ENCODE measurements around the gene EXOSC1.
"Not testable (repeated sequence)": the region's sequence is repeated elsewhere in the genome, so short reads cannot be mapped to it uniquely, and the experiment has no call there.

Gene EXOSC1

DNA sequence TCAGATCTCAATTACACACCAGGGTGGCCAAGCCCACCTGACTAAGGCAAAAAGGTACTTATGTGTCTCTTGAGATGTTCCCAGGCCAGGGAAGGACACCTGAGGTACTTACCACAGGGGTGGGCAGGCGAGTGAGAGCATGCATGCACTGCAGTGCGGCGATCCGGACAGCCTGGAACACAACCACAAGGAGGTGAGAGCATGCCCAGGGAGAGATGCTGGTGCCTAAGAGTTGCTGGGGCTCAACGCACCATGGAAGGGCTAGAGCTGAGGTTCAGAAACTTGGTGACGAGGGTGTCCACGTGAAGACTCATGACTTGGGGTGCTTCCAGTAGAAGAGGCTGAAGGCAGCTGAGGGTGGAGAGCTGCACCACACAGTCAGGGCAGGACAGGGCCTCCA is 13.3 kb upstream of the EXOSC1 start:
- no peak for DNase-seq (ENCODE audit: low spot score)

DNA sequence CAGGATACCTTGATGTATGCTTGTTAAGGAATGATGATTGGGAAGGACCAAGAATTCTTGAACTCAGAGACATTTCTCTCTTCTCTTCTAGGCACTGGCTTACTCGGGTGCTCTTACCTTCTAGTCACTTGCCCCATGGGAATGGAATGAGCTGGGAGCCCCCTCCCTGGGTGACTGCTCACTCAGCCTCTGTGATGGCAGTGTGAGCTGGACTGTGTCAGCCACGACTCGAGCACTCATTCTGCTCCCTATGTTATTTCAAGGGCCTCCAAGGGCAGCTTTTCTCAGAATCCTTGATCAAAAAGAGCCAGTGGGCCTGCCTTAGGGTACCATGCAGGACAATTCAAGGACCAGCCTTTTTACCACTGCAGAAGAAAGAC is 10.9 kb upstream of the EXOSC1 start:
- DNase-seq (ENCODE audit: low spot score) = no peak

GRCh38 chr10:97456034-97456685 is 10.4 kb upstream of the EXOSC1 start:
- DNase-seq (ENCODE audit: low spot score) = no peak

DNA sequence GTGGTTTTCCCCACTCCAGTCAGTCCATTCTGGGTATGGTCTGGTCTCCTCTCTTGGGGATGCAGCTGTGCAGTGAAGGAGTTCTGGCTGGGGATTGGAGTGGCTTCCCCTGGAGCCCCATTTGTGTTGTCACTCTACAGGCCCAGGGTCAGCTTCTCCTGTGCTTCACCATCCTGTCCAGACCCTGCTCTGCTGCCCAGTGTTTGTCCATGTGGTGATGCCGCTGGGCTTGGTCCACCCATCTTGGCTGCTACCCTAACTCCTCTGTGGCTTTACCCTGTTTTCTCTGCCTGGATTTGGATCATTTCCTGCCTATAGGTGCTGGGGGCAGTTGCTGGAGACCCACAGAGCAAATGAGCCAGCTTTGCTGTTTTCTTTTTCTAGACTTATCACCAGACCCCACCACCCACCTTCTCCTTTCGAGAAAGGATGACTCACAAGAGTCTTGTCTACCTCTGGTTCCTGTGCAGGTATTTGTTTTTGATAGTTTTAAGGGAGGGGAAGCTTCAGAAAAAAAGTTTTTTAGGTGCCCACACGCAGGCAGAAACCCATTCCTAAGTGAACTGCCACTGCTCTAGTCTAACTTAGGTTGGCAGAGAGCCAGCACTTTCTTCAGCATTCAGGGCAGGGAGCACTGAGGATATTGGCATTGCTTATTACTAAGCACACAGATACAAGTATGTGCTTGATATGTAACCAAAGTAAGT is 8.7 kb upstream of the EXOSC1 start:
- DNase-seq (ENCODE audit: low spot score) = no peak

DNA sequence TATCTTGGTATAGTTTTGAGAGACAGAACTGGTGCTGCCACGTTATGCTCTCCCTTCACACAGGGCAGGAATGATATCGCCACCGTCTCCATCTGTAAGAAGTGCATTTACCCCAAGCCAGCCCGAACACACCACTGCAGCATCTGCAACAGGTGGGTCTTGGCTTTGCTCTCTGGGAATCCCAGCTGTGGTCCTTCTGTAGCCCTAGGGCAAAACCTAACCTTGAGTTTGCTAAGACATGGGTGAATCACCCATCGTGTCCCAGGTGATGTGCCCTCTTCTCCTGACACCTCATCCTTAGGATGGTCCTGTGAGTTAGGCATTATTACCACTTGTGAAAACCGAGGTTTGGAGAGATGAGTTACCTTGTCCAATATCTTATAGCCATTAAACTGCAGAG is 6.5 kb upstream of the EXOSC1 start:
- no peak for DNase-seq (ENCODE audit: low spot score)

GRCh38 chr10:97451605-97452004 is 5.8 kb upstream of the EXOSC1 start:
- no peak for DNase-seq (ENCODE audit: low spot score)

GRCh38 chr10:97450828-97451227 is 5.0 kb upstream of the EXOSC1 start:
- DNase-seq (ENCODE audit: low spot score) = no peak

GRCh38 chr10:97445357-97445721 is 467 bp downstream of the EXOSC1 start:
- no peak for DNase-seq (ENCODE audit: low spot score)

DNA sequence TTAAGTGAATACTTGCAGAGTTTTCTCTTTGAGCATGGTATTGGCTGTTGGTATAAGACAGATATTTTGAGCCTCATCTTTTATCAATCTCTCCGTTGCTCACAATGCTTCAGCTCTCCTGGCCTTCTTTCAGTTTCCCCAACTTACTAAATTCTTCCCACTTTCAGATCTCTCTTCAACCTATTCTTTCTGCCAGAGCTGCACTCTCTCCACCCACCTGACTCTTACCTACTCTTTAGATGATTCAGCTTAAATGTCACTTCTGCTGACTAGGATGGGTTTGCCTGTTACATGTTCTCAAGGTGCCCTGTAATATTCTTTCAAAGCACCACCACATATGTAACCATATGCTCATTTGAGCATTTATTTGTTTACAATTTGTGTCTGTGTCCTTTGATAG is 1.6 kb downstream of the EXOSC1 start:
- no peak for DNase-seq (ENCODE audit: low spot score)

DNA sequence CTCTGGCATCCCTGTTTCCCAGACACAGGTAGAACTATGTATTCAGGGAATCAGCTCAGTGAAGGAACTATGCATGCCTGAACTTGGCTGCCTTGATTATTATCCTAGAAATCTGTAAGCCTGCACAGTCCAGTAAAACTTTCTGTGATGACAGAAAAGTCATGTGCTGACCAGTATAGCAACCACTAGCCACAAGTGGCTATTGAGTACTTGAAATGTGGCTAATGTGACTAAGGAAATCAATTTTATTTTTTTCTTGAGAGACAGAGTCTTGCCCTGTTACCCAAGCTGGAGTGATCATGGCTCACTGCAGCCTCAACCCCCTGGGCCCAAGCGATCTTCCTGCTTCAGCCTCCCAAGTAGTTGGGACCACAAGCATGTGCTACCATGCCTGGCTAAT is 3.5 kb downstream of the EXOSC1 start:
- no peak for DNase-seq (ENCODE audit: low spot score)

DNA sequence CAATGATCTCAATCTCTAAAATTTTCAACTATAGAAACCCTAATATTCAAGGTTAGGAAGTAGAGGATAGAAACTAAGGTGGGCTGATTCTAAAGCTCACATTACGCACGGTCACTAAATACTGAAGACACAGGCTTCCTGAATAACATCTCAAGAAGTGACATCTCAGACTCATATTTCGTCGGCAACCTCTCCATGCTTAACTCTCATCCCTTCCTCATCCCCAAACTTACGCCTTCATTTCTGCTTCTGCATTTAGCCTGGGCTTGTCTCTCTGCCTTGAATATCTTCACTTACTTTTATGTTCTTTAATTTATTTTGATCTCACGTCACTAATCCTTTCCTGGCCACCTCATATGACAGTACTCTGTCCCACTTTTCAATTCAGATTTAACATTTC is 10.6 kb downstream of the EXOSC1 start:
- no peak for DNase-seq (ENCODE audit: low spot score)

DNA sequence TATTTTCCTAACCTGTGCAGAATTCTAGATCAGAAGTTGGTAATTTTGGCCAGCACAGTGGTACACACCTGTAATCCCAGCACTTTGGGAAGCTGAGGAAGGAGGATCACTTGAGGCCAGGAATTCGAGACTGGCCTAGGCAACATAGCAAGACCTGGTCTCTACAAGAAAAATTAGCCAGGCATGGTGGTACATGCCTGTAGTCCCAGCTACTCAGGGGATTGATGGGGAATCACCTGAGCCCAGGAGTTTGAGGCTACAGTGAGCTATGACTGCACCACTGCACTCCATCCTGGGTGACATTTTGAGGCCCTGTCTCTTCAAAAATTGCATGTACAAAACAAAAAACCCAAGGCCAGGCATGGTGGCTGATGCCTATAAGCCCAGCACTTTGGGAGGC is 11.2 kb downstream of the EXOSC1 start:
- no peak for DNase-seq (ENCODE audit: low spot score)

- DNase-seq (ENCODE audit: low spot score) = no peak
These were observed 11.8 kb downstream of the EXOSC1 start for GRCh38 chr10:97434055-97434454.

GRCh38 chr10:97428572-97428981 is 17.2 kb downstream of the EXOSC1 start:
- no peak for DNase-seq (ENCODE audit: low spot score)

DNA sequence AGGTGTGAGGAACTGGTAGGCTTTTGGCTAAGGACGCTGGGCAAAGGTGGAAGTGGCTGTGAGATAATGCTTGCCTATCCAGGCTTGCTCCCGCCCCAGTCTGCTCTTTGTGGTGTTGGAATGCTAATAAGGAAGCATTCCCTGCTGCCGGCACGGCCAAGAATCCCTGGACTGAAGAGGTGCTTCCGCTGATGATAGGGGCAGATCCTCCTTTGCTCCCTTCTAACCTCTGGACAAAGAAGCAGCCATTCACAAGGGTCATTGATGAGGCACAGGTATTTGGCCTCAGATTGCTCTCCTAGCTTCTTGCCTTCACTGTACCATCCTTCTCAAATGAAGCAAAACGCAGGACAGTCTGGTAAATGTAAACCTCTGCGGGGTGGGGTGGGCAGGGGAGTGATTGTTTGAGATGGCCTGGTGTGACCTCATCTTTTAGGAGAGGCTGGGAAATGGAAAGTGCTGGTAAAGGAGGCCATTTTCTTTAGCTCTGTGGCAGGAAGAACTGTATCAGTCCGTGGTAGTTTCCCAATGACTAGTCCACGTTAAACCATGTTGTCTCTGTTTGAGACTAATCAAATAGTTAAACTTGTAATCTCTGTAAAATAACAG is 18.1 kb downstream of the EXOSC1 start:
- DNase-seq (ENCODE audit: low spot score) = peak; percentile 45

DNA sequence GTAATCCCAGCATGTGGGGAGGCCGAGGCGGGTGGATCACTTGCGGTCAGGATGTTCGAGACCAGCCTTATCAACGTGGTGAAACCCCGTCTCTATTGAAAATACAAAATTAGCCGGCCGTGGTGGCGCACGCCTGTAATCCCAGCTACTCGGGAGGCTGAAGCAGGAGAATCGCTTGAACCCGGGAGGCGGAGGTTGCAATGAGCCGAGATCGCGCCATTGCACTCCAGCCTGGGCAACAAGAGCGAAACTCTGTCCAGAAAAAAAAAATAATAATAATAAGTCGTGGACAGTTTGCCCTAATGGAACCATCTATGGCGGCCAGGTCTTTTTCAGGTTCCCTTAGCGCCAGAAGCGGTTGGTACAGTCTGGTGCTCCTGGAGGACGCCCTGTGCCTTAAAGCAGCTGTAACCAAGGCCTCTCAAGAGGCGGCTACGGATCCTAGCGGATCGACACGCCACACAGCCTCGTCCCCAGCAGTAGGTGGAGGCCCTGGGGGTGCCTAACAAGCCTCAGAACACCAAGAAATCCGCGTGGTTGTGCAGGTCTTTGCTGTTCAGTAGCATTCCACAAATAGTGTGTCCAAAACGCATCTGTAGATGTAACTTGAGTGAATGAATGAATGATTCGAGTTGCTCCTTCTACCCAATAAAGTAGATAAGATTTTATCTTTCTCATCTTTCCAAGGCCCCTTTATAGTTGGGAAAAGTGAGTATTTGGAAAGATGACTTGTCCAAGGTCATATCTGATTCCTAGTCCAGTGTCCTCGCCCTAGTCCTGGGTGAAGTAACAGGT is 18.8 kb downstream of the EXOSC1 start:
- DNase-seq (ENCODE audit: low spot score) = no peak

GRCh38 chr10:97425964-97426775 is 19.6 kb downstream of the EXOSC1 start, which contains the start of gene PGAM1:
Gene PGAM1 (plus strand): TSS chr10:97426191. CDS start chr10:97426308, 117 bp downstream.
- DNase-seq (ENCODE audit: low spot score) = peak; percentile 99

DNA sequence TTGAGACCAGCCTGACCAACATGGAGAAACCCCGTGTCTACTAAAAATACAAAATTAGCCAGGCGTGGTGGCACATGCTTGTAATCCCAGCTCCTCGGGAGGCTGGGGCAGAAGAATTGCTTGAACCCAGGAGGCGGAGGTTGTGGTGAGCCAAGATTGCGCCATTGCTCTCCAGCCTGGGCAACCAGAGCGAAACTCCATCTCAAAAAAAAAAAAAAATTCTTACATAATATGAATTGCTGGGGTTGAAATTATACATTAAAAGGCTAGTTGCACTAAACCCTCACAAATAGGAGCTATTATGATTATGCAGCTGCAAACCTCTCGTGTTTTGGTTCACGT is 22.1 kb downstream of the EXOSC1 start:
- not testable (repeated sequence) for DNase-seq (ENCODE audit: low spot score)

DNA sequence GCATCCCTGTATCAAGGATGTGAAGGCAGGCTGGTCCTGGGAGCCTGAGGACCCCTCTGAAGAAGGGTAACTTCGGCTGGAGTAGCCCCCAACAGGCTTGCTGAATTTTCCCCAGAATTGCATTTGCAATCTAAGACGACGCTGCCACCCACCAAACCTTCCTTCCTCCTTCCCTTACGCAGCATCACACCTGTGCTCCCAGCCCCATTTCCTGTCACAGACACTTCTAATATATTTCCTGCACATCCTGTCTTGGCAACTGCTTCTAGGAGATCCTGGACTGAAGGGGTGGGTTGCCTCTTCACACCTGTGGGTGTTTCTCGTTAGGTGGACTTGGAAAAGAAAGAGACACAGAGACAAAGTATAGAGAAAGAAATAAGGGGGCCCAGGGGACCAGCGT is 29.2 kb downstream of the EXOSC1 start:
- DNase-seq (ENCODE audit: low spot score) = no peak

DNA sequence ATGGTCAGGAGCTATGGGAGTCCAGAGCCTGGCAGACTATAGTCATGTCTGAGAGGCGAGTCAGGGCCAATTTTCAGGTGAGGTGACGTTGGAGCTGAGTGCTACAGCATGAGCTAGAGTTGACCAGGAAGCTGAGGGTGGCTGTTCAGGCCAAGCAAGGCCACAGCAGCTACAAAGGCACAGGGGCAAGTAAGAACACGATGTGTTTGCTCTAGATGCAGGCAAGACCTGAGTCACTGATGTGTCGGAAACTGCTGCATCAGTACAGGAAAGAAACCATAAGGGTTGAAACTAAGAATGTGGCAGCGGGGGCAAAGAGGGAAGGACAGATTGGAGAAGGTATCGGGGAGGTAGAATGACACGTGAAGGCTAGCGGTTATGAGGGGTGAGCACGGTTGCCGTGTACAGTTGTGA is 32.9 kb downstream of the EXOSC1 start:
- no peak for DNase-seq (ENCODE audit: low spot score)

DNA sequence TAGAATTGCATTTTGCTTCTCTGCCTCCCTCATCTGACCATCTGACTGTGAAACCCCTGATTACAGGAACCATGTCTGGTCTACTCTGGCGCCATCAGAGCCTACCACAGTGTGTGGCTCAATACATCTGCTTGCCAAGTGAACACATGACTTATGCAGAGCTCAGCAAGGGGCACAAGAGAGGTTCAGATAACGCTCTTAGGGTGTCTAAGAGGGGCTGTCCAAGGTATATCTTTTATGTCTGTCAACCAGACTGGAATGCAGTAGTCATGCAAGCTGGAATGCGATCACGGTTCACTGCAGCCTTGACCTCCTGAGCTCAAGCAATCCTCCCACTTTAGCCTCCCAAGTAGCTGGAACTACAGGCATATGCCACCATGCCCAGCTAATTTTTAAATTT is 34.4 kb downstream of the EXOSC1 start:
- DNase-seq (ENCODE audit: low spot score) = no peak

- DNase-seq (ENCODE audit: low spot score) = no peak
These were observed 37.3 kb downstream of the EXOSC1 start for GRCh38 chr10:97408496-97408992.

All from iPS-NIHi11 (cell line).